SK-N-SH (cell line): Measurements from ENCODE around the gene SLCO3A1. TPM values are rescaled to one million over a fixed set of nuclear protein-coding genes. Genes with fewer than 3 reads are reported as not detected.

ENCODE experiments used
- CTCF ChIA-PET: fragments of 300-600, 350-600 bp; formaldehyde crosslinking; extraction: SDS; loops from one replicate; lab custom pipeline; 2021; lab: Yijun Ruan, JAX
- POLR2A ChIA-PET: fragments of 350-600 bp; sonication (Branson Sonifier 250); formaldehyde crosslinking; extraction: SDS; loops from one replicate; lab custom pipeline; 2020; ENCODE audit warnings: antibody characterized with exemption, inconsistent platforms; lab: Yijun Ruan, JAX
- DNase-seq: peaks from one replicate; pipeline ENCODE4 v3.0.0; 2012
- H2AFZ ChIP-seq: fragments of 200-600 bp; sonication (generic); 2 replicates; pipeline ENCODE4 v1.8.1; 2016; ENCODE audit warnings: antibody characterized with exemption, mild to moderate bottlenecking, low read depth
- H3F3A ChIP-seq: fragments of 200-600 bp; sonication (generic); replicated peaks from 2 replicates; pipeline ENCODE3; 2016; ENCODE audit warnings: antibody characterized with exemption, mild to moderate bottlenecking; ENCODE audit not compliant: insufficient read depth
- H3K27ac ChIP-seq, 2 experiments: fragments of 200-500 bp in 1 of 2; fragments of 200-600 bp in 1 of 2; sonication (Bioruptor generic) in 1 of 2; sonication (generic), shearing (Covaris generic) in 1 of 2; 2 replicates each; pipeline versions ENCODE4 v1.5.1 to v1.6.1; 2014 to 2016; ENCODE audit warnings: low read depth in 2 of 2, inconsistent platforms in 1 of 2, low read length in 1 of 2, mild to moderate bottlenecking in 1 of 2, mixed read lengths in 1 of 2
- H3K27me3 ChIP-seq: fragments of 200-600 bp; sonication (generic), shearing (Covaris generic); 2 replicates; pipeline ENCODE4 v1.6.1; 2016; ENCODE audit warnings: mixed run types; ENCODE audit not compliant: insufficient read depth
- H3K36me3 ChIP-seq, 2 experiments: fragments of 200-500 bp in 1 of 2; fragments of 200-600 bp in 1 of 2; sonication (Bioruptor generic) in 1 of 2; sonication (generic) in 1 of 2; replicated peaks in 1 of 2; 2 replicates each; pipeline versions ENCODE3 to v1.5.1; 2014 to 2016; ENCODE audit warnings: low read length in 1 of 2, mild to moderate bottlenecking in 1 of 2; ENCODE audit not compliant: insufficient read depth in 2 of 2, control insufficient read depth in 1 of 2
- H3K4me1 ChIP-seq, 2 experiments: fragments of 200-500 bp in 1 of 2; fragments of 200-600 bp in 1 of 2; sonication (Bioruptor generic) in 1 of 2; sonication (generic), shearing (Covaris generic) in 1 of 2; 2 replicates each; pipeline versions ENCODE4 v1.5.1 to v1.6.1; 2014 to 2016; ENCODE audit warnings: low read depth in 1 of 2, low read length in 1 of 2, mixed run types in 1 of 2; ENCODE audit not compliant: insufficient read depth in 2 of 2, control insufficient read depth in 1 of 2
- H3K4me2 ChIP-seq: fragments of 200-600 bp; sonication (generic), shearing (Covaris generic); 2 replicates; pipeline ENCODE4 v1.6.1; 2017; ENCODE audit warnings: mixed run types
- H3K4me3 ChIP-seq, 2 experiments: fragments of 200-500 bp in 1 of 2; fragments of 200-600 bp in 1 of 2; sonication (Bioruptor generic) in 1 of 2; sonication (generic), shearing (Covaris generic) in 1 of 2; 2 replicates each; pipeline versions ENCODE4 v1.5.1 to v1.8.1; 2014 to 2016; ENCODE audit warnings: low read depth in 2 of 2, inconsistent platforms in 1 of 2, low read length in 1 of 2, mild to moderate bottlenecking in 1 of 2, mixed read lengths in 1 of 2, moderate library complexity in 1 of 2
- H3K79me2 ChIP-seq: fragments of 200-600 bp; sonication (generic); 2 replicates; pipeline ENCODE4 v1.8.1; 2017; ENCODE audit warnings: mild to moderate bottlenecking; ENCODE audit not compliant: insufficient read depth
- H3K9ac ChIP-seq: fragments of 200-600 bp; sonication (generic); 2 replicates; pipeline ENCODE4 v1.6.1; 2017; ENCODE audit warnings: mixed run types
- H3K9me2 ChIP-seq: fragments of 200-600 bp; sonication (generic); 2 replicates; pipeline ENCODE4 v1.6.1; 2017; ENCODE audit warnings: mixed run types
- H3K9me3 ChIP-seq: fragments of 200-600 bp; sonication (generic); 2 replicates; pipeline ENCODE4 v1.6.1; 2017; ENCODE audit warnings: mixed run types, mild to moderate bottlenecking, moderate library complexity
- H4K20me1 ChIP-seq: fragments of 200-600 bp; sonication (generic); 2 replicates; pipeline ENCODE4 v1.6.1; 2017; ENCODE audit warnings: mild to moderate bottlenecking, mixed run types; ENCODE audit not compliant: insufficient read depth
- EP300 ChIP-seq, 2 experiments: IDR thresholded peaks; 2 replicates each; pipeline versions ENCODE4 v1.4.0 to v1.6.1; 2012; ENCODE audit warnings: borderline replicate concordance in 1 of 2, low read depth in 1 of 2, low read length in 1 of 2
- FOSL2 ChIP-seq: IDR thresholded peaks from 2 replicates; pipeline ENCODE4 v1.4.0; 2012; ENCODE audit warnings: low read depth, mild to moderate bottlenecking, moderate library complexity, borderline replicate concordance
- MEF2A ChIP-seq: IDR thresholded peaks from 2 replicates; pipeline ENCODE4 v1.4.0; 2012; ENCODE audit warnings: low read depth, borderline replicate concordance
- MXI1 ChIP-seq: IDR thresholded peaks from 2 replicates; pipeline ENCODE4 v1.6.1; 2012; ENCODE audit warnings: mild to moderate bottlenecking, low read depth, low read length, improper control_type of control experiment
- NFIC ChIP-seq: IDR thresholded peaks from 2 replicates; pipeline ENCODE4 v1.4.0; 2012; ENCODE audit warnings: borderline replicate concordance
- POLR2AphosphoS5 ChIP-seq: IDR thresholded peaks from 2 replicates; pipeline ENCODE4 v1.6.1; 2012; ENCODE audit warnings: low read depth, low read length
- RAD21 ChIP-seq: IDR thresholded peaks from 2 replicates; pipeline ENCODE4 v1.6.1; 2012; ENCODE audit warnings: mild to moderate bottlenecking, low read length
- RCOR1 ChIP-seq: fragments of 150-350 bp; IDR thresholded peaks from 2 replicates; pipeline ENCODE4 v1.6.1; 2017; ENCODE audit warnings: antibody characterized with exemption, low read length
- REST ChIP-seq: IDR thresholded peaks from 2 replicates; pipeline ENCODE4 v1.6.1; 2012; ENCODE audit warnings: mild to moderate bottlenecking, low read depth, low read length, moderate library complexity
- RXRA ChIP-seq: IDR thresholded peaks from 2 replicates; pipeline ENCODE4 v1.4.0; 2012; ENCODE audit warnings: low read depth, mild to moderate bottlenecking, borderline replicate concordance
- SIN3A ChIP-seq: IDR thresholded peaks from 2 replicates; pipeline ENCODE4 v1.6.1; 2012; ENCODE audit warnings: low read depth, mild to moderate bottlenecking, low read length, moderate library complexity, borderline replicate concordance
- TCF12 ChIP-seq: IDR thresholded peaks from 2 replicates; pipeline ENCODE4 v1.4.0; 2012
- YY1 ChIP-seq: IDR thresholded peaks from 2 replicates; pipeline ENCODE4 v1.4.0; 2012; ENCODE audit warnings: low read depth, mild to moderate bottlenecking
- WGBS: methylation state at CpG from one replicate; pipeline ENCODE4 v1.1.6; 2017; ENCODE audit warnings: low lambda C conversion rate; 5-methylcytosine and 5-hydroxymethylcytosine counted together
- polyA plus RNA-seq, 3 experiments: library from polyadenylated mRNA; depleted of rRNA; stranded (reverse); fragments of >200 nt; gene quantifications; 2 replicates each; pipeline ENCODE4 v1.2.3, GENCODE V29; 2012
- TF ChIP-seq, protein P1 (sequence below): IDR thresholded peaks from 2 replicates; pipeline ENCODE4; 2012
- TF ChIP-seq, protein P2 (sequence below): fragments of 150-350 bp; IDR thresholded peaks from 2 replicates; pipeline ENCODE4 v1.6.1; 2017; ENCODE audit warnings: antibody characterized with exemption, low read length, low read depth, borderline replicate concordance

The SLCO3A1 gene
- polyA plus RNA-seq, 1 of the 3 experiments (the other 2 are of a cell fraction): 19.7 TPM

DNA sequence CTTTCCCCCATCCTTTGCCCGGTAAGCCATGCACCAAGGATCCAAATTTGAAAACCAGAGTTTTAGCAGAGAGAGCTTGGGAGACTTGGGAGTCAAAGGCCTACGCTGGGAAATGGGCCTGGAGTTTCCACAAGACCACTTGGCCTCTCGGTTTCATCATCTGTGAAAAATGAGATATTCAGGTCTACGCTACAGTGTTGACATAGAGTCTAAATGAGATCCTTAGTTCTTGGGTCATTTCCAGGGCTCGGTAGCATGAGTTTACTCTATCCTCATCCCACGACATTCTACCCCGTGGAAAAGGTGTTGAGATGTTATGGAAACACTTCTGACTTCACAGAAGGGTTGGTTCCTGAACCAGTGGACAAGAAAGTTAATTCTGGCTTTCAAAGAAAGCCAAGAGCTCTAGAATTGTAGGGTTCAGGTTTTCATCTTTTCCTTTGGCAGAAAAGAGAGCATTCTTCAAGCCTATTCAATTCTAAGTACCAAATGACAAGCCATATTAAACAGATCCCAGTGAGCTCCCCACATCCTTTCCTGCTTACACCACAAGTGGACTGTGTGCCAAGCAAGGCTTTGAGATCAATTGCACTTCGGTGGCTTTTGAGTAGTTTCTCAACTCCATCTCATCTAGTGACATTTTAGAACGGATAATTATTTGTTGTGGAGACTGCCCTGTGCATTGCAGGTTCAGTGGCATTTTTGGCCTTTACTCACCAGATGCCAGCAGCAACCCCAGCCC lies 219.7 kb downstream of the SLCO3A1 start:
- ChIA-PET CTCF (no interaction called here), POLR2A (no interaction called here)
- H3K79me2 ChIP-seq: peaks cover 5% of the 10 kb centered on the region; the same call in 1 of the 2 replicates
- no peak overlapping the region for H3K4me3 ChIP-seq
- no peaks in the 10 kb centered on the region for H3K36me3 ChIP-seq
- peaks cover 6% of the 10 kb centered on the region for H3F3A ChIP-seq
- no peak overlapping the region for H3K9ac ChIP-seq
- no peak overlapping the region; a peak in 1 of 4 replicates for H3K27ac ChIP-seq
- TF ChIP-seq, protein P1, sequence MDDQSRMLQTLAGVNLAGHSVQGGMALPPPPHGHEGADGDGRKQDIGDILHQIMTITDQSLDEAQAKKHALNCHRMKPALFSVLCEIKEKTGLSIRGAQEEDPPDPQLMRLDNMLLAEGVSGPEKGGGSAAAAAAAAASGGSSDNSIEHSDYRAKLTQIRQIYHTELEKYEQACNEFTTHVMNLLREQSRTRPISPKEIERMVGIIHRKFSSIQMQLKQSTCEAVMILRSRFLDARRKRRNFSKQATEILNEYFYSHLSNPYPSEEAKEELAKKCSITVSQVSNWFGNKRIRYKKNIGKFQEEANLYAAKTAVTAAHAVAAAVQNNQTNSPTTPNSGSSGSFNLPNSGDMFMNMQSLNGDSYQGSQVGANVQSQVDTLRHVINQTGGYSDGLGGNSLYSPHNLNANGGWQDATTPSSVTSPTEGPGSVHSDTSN: 0 out of 2 replicates have a peak, but pooled peaks have one; percentile 14
- TF ChIP-seq MXI1: no peak
- peak; percentile 44; the same call in 1 of the 2 replicates for TF ChIP-seq TCF12
- TF ChIP-seq NFIC: peak; percentile 34; the same call in 1 of the 2 replicates
- no peaks in the 10 kb centered on the region for H3K9me3 ChIP-seq
- no peaks in the 10 kb centered on the region for H3K9me2 ChIP-seq
- H3K4me1 ChIP-seq: peaks cover 13 to 34% of the 10 kb centered on the region in 2 experiments
- WGBS: 80% methylated on average over 9 of the region's 9 CpGs
- DNase-seq: no peak
- no peaks in the 10 kb centered on the region for H4K20me1 ChIP-seq
- H3K27me3 ChIP-seq: no peaks in the 10 kb centered on the region
- no peak overlapping the region for H3K4me2 ChIP-seq
- no peak overlapping the region for H2AFZ ChIP-seq

- no peak overlapping the region for H2AFZ ChIP-seq
- no peaks in the 10 kb centered on the region for H3K9me3 ChIP-seq
- H3K4me2 ChIP-seq: 0 out of 2 replicates have a peak overlapping the region, but pooled peaks have one; percentile 6
- POLR2A ChIA-PET: no interaction called here
- DNase-seq: no peak
- peaks cover 5% of the 10 kb centered on the region; the same call in 1 of the 2 replicates for H3K79me2 ChIP-seq
- no peaks in the 10 kb centered on the region for H4K20me1 ChIP-seq
- peaks cover 8 to 28% of the 10 kb centered on the region in 2 experiments; a peak in 3 of 4 replicates for H3K4me1 ChIP-seq
- no peaks in the 10 kb centered on the region for H3K9me2 ChIP-seq
- no peaks in the 10 kb centered on the region for H3K36me3 ChIP-seq
- H3K27ac ChIP-seq: no peak overlapping the region
- peaks cover 6% of the 10 kb centered on the region for H3F3A ChIP-seq
- H3K4me3 ChIP-seq: no peak overlapping the region
- TF ChIP-seq YY1 (no peak), SIN3A (no peak), RAD21 (no peak), RXRA (no peak), EP300 (IDR thresholded peaks at IDR 0.05; ENCODE audit: borderline replicate concordance in 1 of 2, low read depth in 1 of 2, low read length in 1 of 2) (no peak), MEF2A (no peak), REST (no peak), FOSL2 (no peak), POLR2AphosphoS5 (no peak), RCOR1 (no peak), TCF12 (no peak)
- TF ChIP-seq, protein P2, sequence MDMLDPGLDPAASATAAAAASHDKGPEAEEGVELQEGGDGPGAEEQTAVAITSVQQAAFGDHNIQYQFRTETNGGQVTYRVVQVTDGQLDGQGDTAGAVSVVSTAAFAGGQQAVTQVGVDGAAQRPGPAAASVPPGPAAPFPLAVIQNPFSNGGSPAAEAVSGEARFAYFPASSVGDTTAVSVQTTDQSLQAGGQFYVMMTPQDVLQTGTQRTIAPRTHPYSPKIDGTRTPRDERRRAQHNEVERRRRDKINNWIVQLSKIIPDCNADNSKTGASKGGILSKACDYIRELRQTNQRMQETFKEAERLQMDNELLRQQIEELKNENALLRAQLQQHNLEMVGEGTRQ: no peak
- no peaks in the 10 kb centered on the region for H3K27me3 ChIP-seq
- CTCF ChIA-PET: interaction anchor here (6.4 kb wide), 1 partner anchor 222 kb away, joined by 112 read pairs; the partner anchor contains the start of gene SLCO3A1
- H3K9ac ChIP-seq: no peak overlapping the region
- 92% methylated on average over 4 of the region's 4 CpGs for WGBS
Measured at GRCh38 chr15:92074101-92074500, 220.6 kb downstream of the SLCO3A1 start.
